ENCODE results near the gene LPAR2. TPM values are rescaled to one million over a fixed set of nuclear protein-coding genes. Genes with fewer than 3 reads are reported as not detected.

Gene LPAR2
- total RNA-seq, result 1 to 10 TPM in 2 of 9 donors, under 1 TPM in 6, not detected in 1; 0.24 to 6.1 (median 0.74) TPM
- polyA plus RNA-seq, result 1 to 10 TPM in 1 of 2 donors, under 1 TPM in 1; 0.46 to 1.6 TPM
- long read RNA-seq, donor 1, partial matches to known transcripts, result 1 of 1 reads
- long read RNA-seq, donor 1, other reads (novel, unspliced or antisense), result 0 of 1 reads
- long read RNA-seq, donor 2, result 0 reads
- long read RNA-seq, donor 3, result 0 reads

GRCh38 chr19:19627621-19628500 lies at the start of gene LPAR2:
Gene LPAR2, minus strand, starts transcription at chr19:19628220. Its CDS starts 945 bp downstream, at chr19:19627275.
- intact Hi-C loops (cut with DNase I), result no loop called here
- H3K4me1 ChIP-seq, result peaks cover 0 to 16% (median 10%) of the 10 kb centered on the region in 12 donors
- ATAC-seq, result peak in 3 of 4 donors; percentile 22 to 55 (median 55)
- H3K4me3 ChIP-seq, result peak within 1 kb of the TSS; percentile 20 to 60 (median 46)
- WGBS, 4 donors, result 4 to 14% (median 5%) methylated on average over 27 to 87 of the region's 87 CpGs
- peak in 1 of 5 donors; percentile 28 for DNase-seq
- peak within 1 kb of the TSS in 1 of 12 donors; percentile 58 for H3K27ac ChIP-seq
- peaks cover 0 to 27% (median 10%) of the 10 kb centered on the region in 9 donors for H3K27me3 ChIP-seq
- H3K36me3 ChIP-seq, result peaks cover 0 to 33% (median 0%) of the 10 kb centered on the region in 9 donors
- TF ChIP-seq POLR2A (IDR thresholded peaks at IDR 0.05), result no peak
- TF ChIP-seq CTCF (IDR thresholded peaks at IDR 0.05), result no peak
- no peaks in the 10 kb centered on the region for H3K9me3 ChIP-seq

- DNase-seq (no peak), ATAC-seq (no peak)
- peaks cover 9 to 80% (median 26%) of the 10 kb centered on the region in 9 donors for H3K36me3 ChIP-seq
- H3K4me3 ChIP-seq, result no peak overlapping the region
- H3K9me3 ChIP-seq, result peaks cover 0 to 77% (median 4%) of the 10 kb centered on the region in 12 donors
- TF ChIP-seq CTCF (IDR thresholded peaks at IDR 0.05) (no peak), POLR2A (IDR thresholded peaks at IDR 0.05) (no peak)
- 94 to 96% (median 95%) methylated on average over 7 of the region's 7 CpGs for WGBS, 4 donors
- intact Hi-C loops (cut with DNase I), result no loop called here
- no peak overlapping the region for H3K27ac ChIP-seq
- H3K4me1 ChIP-seq, result no peaks in the 10 kb centered on the region
- H3K27me3 ChIP-seq, result no peaks in the 10 kb centered on the region
Measured at GRCh38 chr19:19677579-19677978, 49.6 kb upstream of the LPAR2 start.

- TF ChIP-seq POLR2A (IDR thresholded peaks at IDR 0.05), result no peak
- no peak for TF ChIP-seq CTCF (IDR thresholded peaks at IDR 0.05)
- H3K4me3 ChIP-seq, result no peak overlapping the region
- ATAC-seq (no peak), DNase-seq (no peak)
- H3K27me3 ChIP-seq, result no peaks in the 10 kb centered on the region
- peaks cover 5 to 73% (median 16%) of the 10 kb centered on the region in 9 donors for H3K36me3 ChIP-seq
- intact Hi-C loops (cut with DNase I), result no loop called here
- H3K9me3 ChIP-seq, result peaks cover 0 to 52% (median 4%) of the 10 kb centered on the region in 12 donors
- H3K27ac ChIP-seq, result no peak overlapping the region
- WGBS, 4 donors, result 96 to 100% (median 98%) methylated on average over 6 of the region's 6 CpGs
- peaks cover 0 to 10% (median 7%) of the 10 kb centered on the region in 12 donors for H3K4me1 ChIP-seq
Measured at GRCh38 chr19:19674315-19674714, 46.3 kb upstream of the LPAR2 start.

- Histone ChIP-seq H3K36me3 (peaks cover 0 to 58% (median 4%) of the 10 kb centered on the region in 9 donors), H3K27me3 (no peaks in the 10 kb centered on the region), H3K4me3 (no peak overlapping the region), H3K9me3 (peaks cover 0 to 37% (median 0%) of the 10 kb centered on the region in 12 donors), H3K4me1 (peaks cover 0 to 18% (median 9%) of the 10 kb centered on the region in 12 donors), H3K27ac (no peak overlapping the region)
- ATAC-seq, result no peak
- no peak for DNase-seq
- TF ChIP-seq POLR2A (IDR thresholded peaks at IDR 0.05) (no peak), CTCF (IDR thresholded peaks at IDR 0.05) (no peak)
- 92 to 95% (median 94%) methylated on average over 3 of the region's 3 CpGs for WGBS, 4 donors
- intact Hi-C loops (cut with DNase I), result no loop called here
Measured at GRCh38 chr19:19672816-19673215, 44.8 kb upstream of the LPAR2 start.
